SK-N-SH treated with all-trans-retinoic acid at 6 μM for 48 hours (cell line): ENCODE results near the gene MR1.
A peak's percentile ranks its signal among the peaks of the same experiment; 100 is the strongest.

Experiments
- ATAC-seq: fragments of 200-7000 bp; cut with Tn5 transposase; 3 replicates; pipeline ENCODE4 v1.9.1; 2020; ENCODE audit warnings: mild to moderate bottlenecking, moderate library complexity
- ARNTL ChIP-seq: fragments of 450-650 bp; formaldehyde crosslinking; IDR thresholded peaks from 2 replicates; pipeline ENCODE4 v1.5.0; 2020; ENCODE audit warnings: low read depth, mild to moderate bottlenecking, moderate library complexity, borderline replicate concordance
- CREB5 ChIP-seq: fragments of 250-450 bp; sonication (Bioruptor Pico); IDR thresholded peaks from 2 replicates; pipeline ENCODE4 v1.5.1; 2020; ENCODE audit warnings: low read depth, mild to moderate bottlenecking, moderate library complexity
- CSRNP3 ChIP-seq: fragments of 250-450 bp; sonication (Bioruptor Pico); IDR thresholded peaks from 2 replicates; pipeline ENCODE4 v1.5.1; 2021; ENCODE audit warnings: mild to moderate bottlenecking, moderate library complexity
- GLIS3 ChIP-seq: fragments of 250-450 bp; sonication (Bioruptor Pico); IDR thresholded peaks from 2 replicates; pipeline ENCODE4 v1.5.0; 2020; ENCODE audit warnings: mild to moderate bottlenecking, moderate library complexity
- POU6F1 ChIP-seq: fragments of 250-450 bp; sonication (Bioruptor Pico); IDR thresholded peaks from 2 replicates; pipeline ENCODE4 v1.8.0; 2021; ENCODE audit warnings: low read depth, mild to moderate bottlenecking, moderate library complexity, borderline replicate concordance
- RARB ChIP-seq: fragments of 250-450 bp; sonication (Bioruptor Pico); IDR thresholded peaks from 2 replicates; pipeline ENCODE4 v1.8.0; 2021; ENCODE audit warnings: mild to moderate bottlenecking, moderate library complexity
- SNAI2 ChIP-seq: fragments of 250-450 bp; sonication (Bioruptor Pico); IDR thresholded peaks from 2 replicates; pipeline ENCODE4 v1.5.0; 2020; ENCODE audit warnings: mild to moderate bottlenecking, moderate library complexity
- TCF4 ChIP-seq: fragments of 250-450 bp; sonication (Bioruptor Pico); IDR thresholded peaks from 2 replicates; pipeline ENCODE4 v1.8.0; 2021; ENCODE audit warnings: mild to moderate bottlenecking, moderate library complexity, borderline replicate concordance
- TOX ChIP-seq: fragments of 250-450 bp; sonication (Bioruptor Pico); IDR thresholded peaks from 2 replicates; pipeline ENCODE4 v1.8.0; 2021; ENCODE audit warnings: mild to moderate bottlenecking, moderate library complexity, borderline replicate concordance
- ZC3H10 ChIP-seq: fragments of 250-450 bp; sonication (Bioruptor Pico); IDR thresholded peaks from 2 replicates; pipeline ENCODE4 v1.5.1; 2021; ENCODE audit warnings: mild to moderate bottlenecking, moderate library complexity
- ZFP3 ChIP-seq: fragments of 250-450 bp; sonication (Bioruptor Pico); IDR thresholded peaks from 2 replicates; pipeline ENCODE4 v1.5.0; 2020; ENCODE audit warnings: mild to moderate bottlenecking, moderate library complexity
- ZFP30 ChIP-seq: fragments of 450-650 bp; formaldehyde crosslinking; IDR thresholded peaks from 2 replicates; pipeline ENCODE4 v1.5.0; 2022; ENCODE audit warnings: mild to moderate bottlenecking, moderate library complexity
- ZNF565 ChIP-seq: fragments of 450-650 bp; formaldehyde crosslinking; conservative IDR thresholded peaks from 2 replicates; pipeline ENCODE4 v1.5.0; 2020; ENCODE audit warnings: low read depth, mild to moderate bottlenecking, moderate library complexity
- ZNF70 ChIP-seq: fragments of 450-650 bp; formaldehyde crosslinking; IDR thresholded peaks from 2 replicates; pipeline ENCODE4 v1.5.0; 2020; ENCODE audit warnings: mild to moderate bottlenecking, moderate library complexity
- ZNF8 ChIP-seq: fragments of 450-650 bp; formaldehyde crosslinking; IDR thresholded peaks from 2 replicates; pipeline ENCODE4 v1.5.0; 2020; ENCODE audit warnings: mild to moderate bottlenecking, moderate library complexity
- TF ChIP-seq, protein P1 (sequence below): fragments of 250-450 bp; sonication (Bioruptor Pico); IDR thresholded peaks from 2 replicates; pipeline ENCODE4 v1.8.0; 2020; ENCODE audit warnings: mild to moderate bottlenecking, moderate library complexity, borderline replicate concordance
- TF ChIP-seq, protein P2 (sequence below): fragments of 250-450 bp; sonication (Bioruptor Pico); IDR thresholded peaks from 2 replicates; pipeline ENCODE4 v1.5.0; 2020; ENCODE audit warnings: mild to moderate bottlenecking, moderate library complexity

Gene MR1

GRCh38 chr1:181073638-181074037 is 39.9 kb downstream of the MR1 start:
- peak; percentile 90; the same call in 1 of the 2 replicates for TF ChIP-seq ZC3H10 (CRISPR knock-in tag)
- TF ChIP-seq CSRNP3 (CRISPR knock-in tag): no peak
- no peak for TF ChIP-seq TCF4
- TF ChIP-seq TOX: peak; percentile 79
- peak; percentile 25; the same call in 1 of the 2 replicates for TF ChIP-seq ZFP3
- no peak for TF ChIP-seq SNAI2
- TF ChIP-seq, protein P1, sequence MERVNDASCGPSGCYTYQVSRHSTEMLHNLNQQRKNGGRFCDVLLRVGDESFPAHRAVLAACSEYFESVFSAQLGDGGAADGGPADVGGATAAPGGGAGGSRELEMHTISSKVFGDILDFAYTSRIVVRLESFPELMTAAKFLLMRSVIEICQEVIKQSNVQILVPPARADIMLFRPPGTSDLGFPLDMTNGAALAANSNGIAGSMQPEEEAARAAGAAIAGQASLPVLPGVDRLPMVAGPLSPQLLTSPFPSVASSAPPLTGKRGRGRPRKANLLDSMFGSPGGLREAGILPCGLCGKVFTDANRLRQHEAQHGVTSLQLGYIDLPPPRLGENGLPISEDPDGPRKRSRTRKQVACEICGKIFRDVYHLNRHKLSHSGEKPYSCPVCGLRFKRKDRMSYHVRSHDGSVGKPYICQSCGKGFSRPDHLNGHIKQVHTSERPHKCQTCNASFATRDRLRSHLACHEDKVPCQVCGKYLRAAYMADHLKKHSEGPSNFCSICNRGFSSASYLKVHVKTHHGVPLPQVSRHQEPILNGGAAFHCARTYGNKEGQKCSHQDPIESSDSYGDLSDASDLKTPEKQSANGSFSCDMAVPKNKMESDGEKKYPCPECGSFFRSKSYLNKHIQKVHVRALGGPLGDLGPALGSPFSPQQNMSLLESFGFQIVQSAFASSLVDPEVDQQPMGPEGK (CRISPR knock-in tag): 0 out of 2 replicates have a peak, but pooled peaks have one; percentile 26
- TF ChIP-seq RARB (CRISPR knock-in tag): peak; percentile 81; the same call in 1 of the 2 replicates
- no peak for TF ChIP-seq CREB5
- TF ChIP-seq, all 23 proteins: peak for 5
- ATAC-seq: peak; percentile 87

- ATAC-seq: no peak
Measured at GRCh38 chr1:181075766-181076350, 42.1 kb downstream of the MR1 start.

More at GRCh38 chr1:181075766-181076350, 42.1 kb downstream of the MR1 start:
- no peak for TF ChIP-seq ZFP30
- TF ChIP-seq GLIS3 (CRISPR knock-in tag): no peak
- no peak for TF ChIP-seq CSRNP3 (CRISPR knock-in tag)
- no peak for TF ChIP-seq ZNF8 (CRISPR knock-in tag)
- no peak for TF ChIP-seq ARNTL
- no peak for TF ChIP-seq CREB5
- TF ChIP-seq ZNF565 (CRISPR knock-in tag): no peak
- no peak for TF ChIP-seq POU6F1
- TF ChIP-seq, protein P1 (CRISPR knock-in tag): no peak
- no peak for TF ChIP-seq TCF4
- TF ChIP-seq ZC3H10 (CRISPR knock-in tag): no peak
- TF ChIP-seq ZNF70 (CRISPR knock-in tag): no peak
- TF ChIP-seq, protein P2, sequence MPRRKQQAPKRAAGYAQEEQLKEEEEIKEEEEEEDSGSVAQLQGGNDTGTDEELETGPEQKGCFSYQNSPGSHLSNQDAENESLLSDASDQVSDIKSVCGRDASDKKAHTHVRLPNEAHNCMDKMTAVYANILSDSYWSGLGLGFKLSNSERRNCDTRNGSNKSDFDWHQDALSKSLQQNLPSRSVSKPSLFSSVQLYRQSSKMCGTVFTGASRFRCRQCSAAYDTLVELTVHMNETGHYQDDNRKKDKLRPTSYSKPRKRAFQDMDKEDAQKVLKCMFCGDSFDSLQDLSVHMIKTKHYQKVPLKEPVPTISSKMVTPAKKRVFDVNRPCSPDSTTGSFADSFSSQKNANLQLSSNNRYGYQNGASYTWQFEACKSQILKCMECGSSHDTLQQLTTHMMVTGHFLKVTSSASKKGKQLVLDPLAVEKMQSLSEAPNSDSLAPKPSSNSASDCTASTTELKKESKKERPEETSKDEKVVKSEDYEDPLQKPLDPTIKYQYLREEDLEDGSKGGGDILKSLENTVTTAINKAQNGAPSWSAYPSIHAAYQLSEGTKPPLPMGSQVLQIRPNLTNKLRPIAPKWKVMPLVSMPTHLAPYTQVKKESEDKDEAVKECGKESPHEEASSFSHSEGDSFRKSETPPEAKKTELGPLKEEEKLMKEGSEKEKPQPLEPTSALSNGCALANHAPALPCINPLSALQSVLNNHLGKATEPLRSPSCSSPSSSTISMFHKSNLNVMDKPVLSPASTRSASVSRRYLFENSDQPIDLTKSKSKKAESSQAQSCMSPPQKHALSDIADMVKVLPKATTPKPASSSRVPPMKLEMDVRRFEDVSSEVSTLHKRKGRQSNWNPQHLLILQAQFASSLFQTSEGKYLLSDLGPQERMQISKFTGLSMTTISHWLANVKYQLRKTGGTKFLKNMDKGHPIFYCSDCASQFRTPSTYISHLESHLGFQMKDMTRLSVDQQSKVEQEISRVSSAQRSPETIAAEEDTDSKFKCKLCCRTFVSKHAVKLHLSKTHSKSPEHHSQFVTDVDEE (CRISPR knock-in tag): no peak
